Endothelial cell of umbilical vein (primary cell): ENCODE results near the gene MRM1. TPM values are rescaled to one million over a fixed set of nuclear protein-coding genes. Genes with fewer than 3 reads are reported as not detected.

ENCODE experiments used
- BruUV-seq: library from RNA; stranded (reverse); fragments of 400-500 nt; replicated peaks from 2 replicates; lab custom pipeline; 2021; lab: Mats Ljungman, UMichigan
- CTCF ChIA-PET: fragments of 300-600, 350-600 bp; sonication (Branson Sonifier 250); formaldehyde crosslinking; loops from one replicate; lab custom pipeline; 2021; ENCODE audit warnings: antibody characterized with exemption, inconsistent platforms; lab: Charles Lee
- POLR2A ChIA-PET: fragments of 300-600, 350-600 bp; sonication (Branson Sonifier 250); formaldehyde crosslinking; loops from one replicate; lab custom pipeline; 2021; ENCODE audit warnings: antibody characterized with exemption, inconsistent platforms; lab: Charles Lee
- DNase-seq: peaks from one replicate; pipeline ENCODE4 v3.0.0-alpha.2; 2011; ENCODE audit warnings: low read depth, low spot score
- FAIRE-seq: peaks from 2 replicates; lab custom pipeline; 2011; peaks lifted over from hg19 to GRCh38; lab: Jason Lieb, UNC
- H2AFZ ChIP-seq: 2 replicates; pipeline ENCODE4 v1.6.0; 2012; ENCODE audit warnings: low read depth, low read length, control low read depth, inconsistent platforms
- H3K27ac ChIP-seq: 2 replicates; pipeline ENCODE4 v1.5.1; 2011; ENCODE audit warnings: low read depth, mild to moderate bottlenecking, control low read depth, low read length, moderate library complexity; ENCODE audit not compliant: insufficient read depth
- H3K27me3 ChIP-seq, 2 experiments: 2 replicates each; pipeline versions ENCODE4 v1.6.0 to v1.6.1; 2011; ENCODE audit warnings: low read length in 2 of 2, mixed read lengths in 1 of 2; ENCODE audit not compliant: control insufficient read depth in 2 of 2, insufficient read depth in 2 of 2
- H3K36me3 ChIP-seq, 2 experiments: 2 replicates in 1 of 2; 3 replicates in 1 of 2; pipeline ENCODE4 v1.5.1; 2011; ENCODE audit warnings: low read length in 2 of 2, mild to moderate bottlenecking in 1 of 2, moderate library complexity in 1 of 2; ENCODE audit not compliant: control insufficient read depth in 2 of 2, insufficient read depth in 2 of 2; ENCODE audit errors: extremely low read depth in 1 of 2
- H3K4me1 ChIP-seq: 3 replicates; pipeline ENCODE4 v1.5.1; 2011; ENCODE audit warnings: mild to moderate bottlenecking, low read length; ENCODE audit not compliant: control insufficient read depth, insufficient read depth; ENCODE audit errors: extremely low read depth
- H3K4me2 ChIP-seq: 2 replicates; pipeline ENCODE4 v1.6.1; 2011; ENCODE audit warnings: low read length, control low read depth, mixed read lengths; ENCODE audit not compliant: insufficient read depth
- H3K4me3 ChIP-seq, 3 experiments: fragments of 200-600 bp in 1 of 3; sonication (generic), shearing (Covaris generic) in 1 of 3; replicated peaks in 1 of 3; 2 replicates each; pipeline ENCODE4 v1.5.1; 2011 to 2016; ENCODE audit warnings: control low read depth in 3 of 3, low read length in 3 of 3, mild to moderate bottlenecking in 2 of 3, inconsistent platforms in 1 of 3, low read depth in 1 of 3, moderate library complexity in 1 of 3; ENCODE audit not compliant: insufficient read depth in 1 of 3
- H3K79me2 ChIP-seq: 2 replicates; pipeline ENCODE4 v1.6.0; 2012; ENCODE audit warnings: low read length, inconsistent platforms; ENCODE audit not compliant: control insufficient read depth, insufficient read depth
- H3K9ac ChIP-seq: replicated peaks from 2 replicates; pipeline ENCODE3; 2011; ENCODE audit warnings: low read length, control low read depth; ENCODE audit not compliant: insufficient read depth; ENCODE audit errors: extremely low read depth
- H3K9me1 ChIP-seq: replicated peaks from 3 replicates; pipeline ENCODE4 v1.6.0; 2011; ENCODE audit warnings: mild to moderate bottlenecking, low read length; ENCODE audit not compliant: control insufficient read depth, insufficient read depth; ENCODE audit errors: extremely low read depth
- H3K9me3 ChIP-seq: replicated peaks from 2 replicates; pipeline ENCODE4 v1.5.1; 2012; ENCODE audit warnings: low read length, inconsistent platforms; ENCODE audit not compliant: control insufficient read depth, insufficient read depth
- H4K20me1 ChIP-seq: replicated peaks from 2 replicates; pipeline ENCODE3; 2011; ENCODE audit warnings: mild to moderate bottlenecking, low read length; ENCODE audit not compliant: control insufficient read depth, insufficient read depth; ENCODE audit errors: extremely low read depth
- CTCF ChIP-seq, 2 donors: IDR thresholded peaks; 1 replicate in 1 of 2; 2 replicates in 1 of 2; pipeline ENCODE4 v1.5.1; 2011; ENCODE audit warnings: low read length in 2 of 2, mild to moderate bottlenecking in 2 of 2, moderate library complexity in 2 of 2, control low read depth in 1 of 2, inconsistent platforms in 1 of 2, low read depth in 1 of 2; ENCODE audit not compliant: insufficient read depth in 1 of 2; ENCODE audit errors: extremely low read depth in 1 of 2
- EZH2 ChIP-seq: IDR thresholded peaks from 2 replicates; pipeline ENCODE4 v1.6.1; 2012; ENCODE audit warnings: borderline replicate concordance, low read depth, mild to moderate bottlenecking, moderate library complexity, low read length, inconsistent platforms; ENCODE audit not compliant: severe bottlenecking
- FOS ChIP-seq: IDR thresholded peaks from 2 replicates; pipeline ENCODE4 v1.6.1; 2011; ENCODE audit warnings: mild to moderate bottlenecking, low read length, moderate library complexity, borderline replicate concordance; ENCODE audit not compliant: insufficient read depth
- GATA2 ChIP-seq: IDR thresholded peaks from 2 replicates; pipeline ENCODE4 v1.7.0; 2011; ENCODE audit warnings: low read depth, mild to moderate bottlenecking, moderate library complexity, mixed read lengths, low read length; ENCODE audit not compliant: insufficient read length, insufficient read depth
- JUN ChIP-seq: IDR thresholded peaks from 2 replicates; pipeline ENCODE4 v1.6.1; 2011; ENCODE audit warnings: borderline replicate concordance, low read depth; ENCODE audit not compliant: insufficient read length, insufficient read depth
- MAX ChIP-seq: IDR thresholded peaks from 2 replicates; pipeline ENCODE4 v1.6.1; 2011; ENCODE audit not compliant: insufficient read depth, insufficient read length
- MYC ChIP-seq: IDR thresholded peaks from one replicate; pipeline ENCODE4 v1.6.1; 2011; ENCODE audit warnings: mild to moderate bottlenecking, low read depth, low read length
- POLR2A ChIP-seq: IDR thresholded peaks from 2 replicates; pipeline ENCODE4 v1.6.1; 2012; ENCODE audit warnings: low read depth, mild to moderate bottlenecking, control low read depth, low read length
- POLR2AphosphoS5 ChIP-seq: IDR thresholded peaks from 2 replicates; pipeline ENCODE4 v1.6.1; 2012; ENCODE audit warnings: low read depth, mild to moderate bottlenecking, control low read depth, low read length, moderate library complexity; ENCODE audit not compliant: insufficient read depth
- dilution Hi-C: fragments of 300-500 bp; cut with MboI; formaldehyde crosslinking; loops from one replicate; pipeline ENCODE4 v1.15.0; 2019; ENCODE audit warnings: low sequenced_read_pairs; ENCODE audit not compliant: extremely low pct_ligation_motif_present
- intact Hi-C: fragments of 100-400 bp; cut with micrococcal nuclease; formaldehyde crosslinking; loops from one replicate; pipeline ENCODE4 v1.10.0; 2022
- polyA plus RNA-seq, 4 experiments: library from polyadenylated mRNA; depleted of rRNA in 3 of 4; stranded (reverse) in 3 of 4; unstranded in 1 of 4; fragments of >200 nt; gene quantifications; 2 replicates each; pipeline versions ENCODE4 v1.2.1 to v1.2.3, GENCODE V29; 2011 to 2012; ENCODE audit warnings: missing spikeins in 1 of 4
- total RNA-seq: library from RNA; stranded (reverse); gene quantifications from 2 replicates; pipeline ENCODE4 v1.2.3, GENCODE V29; 2021

MRM1 gene
- total and polyA plus RNA-seq, 2 donors (not counting 3 experiments of a cell fraction or from before 2014, with no cell fraction given): 3.7 to 5.9 TPM

GRCh38 chr17:36608280-36608679 lies 6.9 kb downstream of the MRM1 start:
- intact Hi-C loops: loop anchor here (10.0 kb wide), 1 partner anchor 97 kb away; no protein-coding TSS in a partner anchor

More at GRCh38 chr17:36608280-36608679, 6.9 kb downstream of the MRM1 start:
- H4K20me1 ChIP-seq: no peaks in the 10 kb centered on the region
- H3K79me2 ChIP-seq: peaks cover 5% of the 10 kb centered on the region
- H3K36me3 ChIP-seq: no peaks in the 10 kb centered on the region
- peaks cover 0 to 4% of the 10 kb centered on the region in 2 experiments for H3K27me3 ChIP-seq
- CTCF ChIA-PET: interaction anchor here (0.9 to 1.4 kb wide), 4 partner anchors 148 to 765 kb away, joined by 3 to 6 read pairs (median 4); no protein-coding TSS in a partner anchor
- no peaks in the 10 kb centered on the region for H3K9me3 ChIP-seq
- no peaks in the 10 kb centered on the region for H3K9me1 ChIP-seq
- TF ChIP-seq CTCF (IDR thresholded peaks at IDR 0.05; ENCODE audit: extremely low read depth in 1 of 2, insufficient read depth in 1 of 2, low read depth in 1 of 2, low read length in 2 of 2) (no peak), JUN (no peak), POLR2AphosphoS5 (no peak), EZH2 (no peak), MYC (no peak), MAX (no peak), POLR2A (no peak), GATA2 (no peak), FOS (no peak)
- no TSS peak for BruUV-seq
- FAIRE-seq (no peak), DNase-seq (no peak)
- peaks cover 3% of the 10 kb centered on the region for H3K4me1 ChIP-seq
- H3K9ac ChIP-seq: no peak overlapping the region
- no peak overlapping the region for H3K27ac ChIP-seq
- no peak overlapping the region for H3K4me3 ChIP-seq
- H2AFZ ChIP-seq: no peak overlapping the region
- no peak overlapping the region for H3K4me2 ChIP-seq
- POLR2A ChIA-PET: no interaction called here
- dilution Hi-C loops: no loop called here
